ENCODE results near the gene FRMPD2.
A peak's percentile ranks its signal among the peaks of the same experiment; 100 is the strongest.
"Not testable (repeated sequence)": the region's sequence is repeated elsewhere in the genome, so short reads cannot be mapped to it uniquely, and the experiment has no call there.

FRMPD2 gene

DNA sequence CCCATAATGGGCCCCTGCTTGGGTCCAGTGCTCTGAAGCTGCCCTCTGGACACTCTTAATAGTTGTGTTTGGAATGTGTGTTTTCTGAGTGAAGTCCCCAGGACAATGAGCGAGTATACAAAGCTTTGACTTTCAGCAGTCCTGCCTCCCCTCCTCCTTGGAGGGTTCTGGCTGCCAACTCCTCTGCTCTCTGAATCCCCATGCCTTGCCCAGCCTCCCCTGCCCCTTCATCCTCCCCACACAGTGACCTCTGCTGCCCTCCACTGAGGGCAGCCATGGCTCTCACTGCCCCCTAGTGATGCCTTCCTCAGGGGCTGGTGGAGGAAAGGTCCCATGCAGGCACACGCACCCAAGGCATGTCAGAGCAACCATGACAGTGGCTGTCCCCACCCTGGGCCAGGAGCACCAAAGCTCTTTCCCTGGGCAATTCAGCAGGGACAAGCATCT is 40.9 kb downstream of the FRMPD2 start:
- no peak for DNase-seq (ENCODE audit: low spot score)

DNA sequence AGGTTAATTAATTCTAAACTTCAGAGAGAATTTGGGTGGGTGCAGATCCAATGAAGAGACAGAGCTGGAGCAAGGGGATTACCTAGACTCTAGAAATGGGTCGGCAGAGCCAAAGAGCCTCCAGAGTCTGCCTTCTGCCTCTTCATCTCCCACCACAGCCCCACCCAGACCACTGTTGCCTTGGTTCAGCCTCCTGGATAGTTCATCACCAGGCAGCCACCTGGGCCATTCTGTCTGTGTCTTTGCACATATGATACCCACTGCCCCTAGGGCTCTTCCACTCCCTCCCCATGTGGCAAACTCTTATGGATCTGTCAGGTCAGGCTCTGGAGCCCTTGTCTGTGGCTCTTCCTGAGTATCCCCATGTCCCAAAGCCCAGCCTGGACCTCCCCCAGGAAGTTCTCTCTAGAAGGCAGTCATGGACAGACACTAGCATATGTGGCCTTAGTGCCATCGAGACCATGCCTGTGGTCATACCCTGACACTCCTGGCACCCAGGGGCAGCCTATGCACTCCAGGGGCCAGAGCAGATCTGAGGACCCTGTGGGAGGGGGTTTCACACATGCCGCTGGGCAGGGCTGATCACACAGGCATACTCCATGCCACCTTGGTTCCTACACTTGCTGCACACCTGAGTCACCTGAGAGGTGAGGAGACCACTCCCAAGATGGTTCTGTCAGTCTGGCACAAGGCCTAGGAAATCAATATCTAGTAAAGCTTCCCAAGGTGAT is 41.6 kb downstream of the FRMPD2 start:
- DNase-seq (ENCODE audit: low spot score) = no peak

GRCh38 chr10:48231699-48232315 is 42.7 kb downstream of the FRMPD2 start:
- DNase-seq (ENCODE audit: low spot score) = no peak

DNA sequence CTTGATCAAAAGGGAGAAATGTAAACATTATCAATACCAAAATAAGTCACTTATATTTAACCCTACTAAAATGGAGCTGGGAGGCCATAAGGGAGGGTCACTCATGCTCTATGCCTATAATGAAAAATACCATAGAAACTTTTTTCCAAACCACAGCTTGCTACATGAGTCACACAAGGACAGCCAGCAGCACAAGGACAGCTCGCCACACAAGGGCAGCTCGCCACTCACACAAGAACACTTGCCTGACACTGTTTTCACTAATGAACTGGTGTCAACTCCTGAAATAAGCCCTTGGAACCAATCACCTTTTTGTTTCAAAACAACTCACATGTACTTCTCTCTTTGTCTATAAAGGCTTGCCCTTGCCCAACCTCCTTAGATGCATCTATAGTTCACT is 43.3 kb downstream of the FRMPD2 start:
- DNase-seq (ENCODE audit: low spot score) = no peak

DNA sequence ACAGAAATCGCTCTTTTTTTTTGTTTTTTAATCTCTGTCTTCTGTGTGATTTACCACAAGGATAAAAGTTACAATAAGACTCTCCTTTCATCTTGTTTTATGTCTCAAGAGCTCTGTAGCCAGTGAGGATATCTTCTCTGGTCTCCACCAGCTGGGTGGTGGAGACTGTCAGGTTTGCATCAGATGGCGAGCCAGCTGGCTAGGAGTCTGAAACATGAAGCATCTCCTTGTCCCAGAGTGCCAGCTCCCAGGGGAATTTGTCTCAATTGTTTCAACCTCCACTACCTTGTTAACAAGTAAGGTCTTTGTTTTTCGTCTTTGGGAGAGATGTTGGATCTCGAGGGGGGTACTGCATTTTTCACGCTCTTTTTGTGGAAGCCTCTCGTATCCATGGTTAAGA is 47.3 kb downstream of the FRMPD2 start:
- DNase-seq (ENCODE audit: low spot score) = no peak

GRCh38 chr10:48224979-48225560 is 49.4 kb downstream of the FRMPD2 start:
- DNase-seq (ENCODE audit: low spot score) = no peak

- DNase-seq (ENCODE audit: low spot score) = no peak
Measured at GRCh38 chr10:48224296-48224695, 50.2 kb downstream of the FRMPD2 start.

DNA sequence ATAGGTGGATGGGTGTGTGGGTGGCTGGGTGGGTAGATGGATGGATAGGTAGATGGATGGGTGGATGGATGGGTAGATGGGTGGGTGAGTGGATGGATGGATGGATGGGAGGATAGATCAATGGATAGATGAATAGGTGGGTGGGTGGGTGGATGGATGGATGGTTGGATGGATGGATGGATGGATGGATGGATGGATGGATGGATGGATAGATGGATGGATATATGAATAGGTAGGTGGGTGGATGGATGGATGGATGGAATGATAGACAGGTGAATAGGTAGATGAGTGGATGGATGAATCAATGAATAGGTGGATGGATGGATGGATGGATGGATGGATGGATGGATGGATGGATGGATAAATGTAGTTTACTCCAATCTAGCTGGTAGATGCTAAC is 52.7 kb downstream of the FRMPD2 start:
- no peak for DNase-seq (ENCODE audit: low spot score)

DNA sequence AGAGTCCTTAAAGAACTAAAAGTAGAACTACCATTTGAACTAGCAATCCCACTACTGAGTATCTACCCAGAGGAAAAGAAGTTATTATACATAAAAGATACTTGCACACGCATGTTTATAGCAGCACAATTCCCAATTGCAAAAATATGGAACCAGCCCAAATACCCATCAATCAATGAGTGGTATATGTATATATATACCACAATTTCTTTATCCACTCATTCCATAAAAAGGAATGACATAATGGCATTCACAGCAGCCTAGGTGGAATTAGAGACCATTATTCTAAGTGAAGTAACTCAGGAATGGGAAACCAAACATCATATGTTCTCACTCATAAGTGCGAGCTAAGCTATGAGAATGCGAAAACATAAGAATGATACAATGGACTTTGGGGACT is 53.5 kb downstream of the FRMPD2 start:
- not testable (repeated sequence) for DNase-seq (ENCODE audit: low spot score)

DNA sequence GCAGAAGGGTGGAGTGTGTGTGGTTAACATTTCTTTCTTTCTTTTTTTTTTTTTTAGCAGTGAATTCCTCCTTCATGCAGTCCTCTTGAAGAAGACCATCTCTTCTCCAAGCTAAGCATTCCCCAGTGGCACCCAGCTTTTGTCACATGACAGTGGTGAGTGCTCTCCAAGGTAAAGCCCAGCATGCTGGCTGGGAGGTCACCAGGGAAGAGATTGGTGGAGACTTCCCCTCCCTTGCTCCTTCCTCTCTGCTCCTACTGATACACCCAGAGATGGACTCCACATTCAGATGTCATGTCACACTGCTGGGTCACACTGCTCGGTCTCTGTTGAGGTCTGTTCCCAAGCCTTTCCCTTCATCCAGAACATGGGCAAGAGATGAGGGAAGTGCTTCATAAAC is 55.3 kb downstream of the FRMPD2 start:
- DNase-seq (ENCODE audit: low spot score) = no peak

- no peak for DNase-seq (ENCODE audit: low spot score)
Measured at GRCh38 chr10:48216744-48217143, 57.8 kb downstream of the FRMPD2 start.

DNA sequence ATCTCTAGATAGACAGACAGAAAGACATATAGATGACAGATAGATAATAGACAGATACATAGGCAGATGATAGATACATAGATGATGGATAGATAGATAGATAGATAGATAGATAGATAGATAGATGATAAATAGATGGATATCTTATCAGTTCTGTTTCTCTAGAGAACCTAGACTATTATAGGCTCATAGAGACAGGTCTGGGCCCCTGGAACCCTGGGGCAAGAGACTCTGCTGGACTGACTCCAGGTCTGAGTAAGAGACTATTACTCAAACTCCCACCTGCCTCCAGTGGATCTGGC is 58.3 kb downstream of the FRMPD2 start:
- DNase-seq (ENCODE audit: low spot score) = no peak

DNA sequence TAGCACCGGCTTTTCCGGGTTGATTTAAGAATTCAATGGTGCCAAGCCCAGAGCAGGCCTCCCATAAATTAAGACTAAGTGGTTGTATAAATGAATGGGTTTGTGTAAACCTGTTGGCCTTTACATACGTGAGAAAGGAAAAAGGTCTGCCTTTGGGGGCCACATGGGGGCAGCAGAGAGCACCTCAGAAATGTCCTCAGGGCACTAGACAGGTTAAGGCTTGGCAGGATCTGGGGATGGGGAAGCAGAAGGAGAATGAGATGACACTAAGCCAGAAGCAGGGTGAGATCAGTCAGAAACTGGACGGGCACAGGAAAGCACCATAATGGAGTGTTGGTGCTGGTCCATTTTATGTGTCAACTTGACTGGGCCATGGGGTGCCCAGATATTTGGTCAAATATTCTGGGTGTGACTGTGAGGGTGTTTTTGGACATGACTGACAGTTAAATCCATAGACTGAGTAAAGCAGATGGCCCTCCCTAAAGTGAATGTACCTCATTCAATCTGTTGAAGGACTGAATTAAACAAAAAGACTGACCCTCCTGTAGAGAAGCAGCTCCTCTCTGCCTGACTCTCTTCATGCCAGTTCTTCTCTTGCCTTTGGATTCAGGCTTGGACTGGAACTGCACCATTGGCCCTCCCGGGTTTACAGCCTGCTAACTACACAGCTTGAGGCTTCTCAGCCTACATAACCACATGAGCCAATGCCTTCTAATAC is 58.9 kb downstream of the FRMPD2 start:
- no peak for DNase-seq (ENCODE audit: low spot score)

DNA sequence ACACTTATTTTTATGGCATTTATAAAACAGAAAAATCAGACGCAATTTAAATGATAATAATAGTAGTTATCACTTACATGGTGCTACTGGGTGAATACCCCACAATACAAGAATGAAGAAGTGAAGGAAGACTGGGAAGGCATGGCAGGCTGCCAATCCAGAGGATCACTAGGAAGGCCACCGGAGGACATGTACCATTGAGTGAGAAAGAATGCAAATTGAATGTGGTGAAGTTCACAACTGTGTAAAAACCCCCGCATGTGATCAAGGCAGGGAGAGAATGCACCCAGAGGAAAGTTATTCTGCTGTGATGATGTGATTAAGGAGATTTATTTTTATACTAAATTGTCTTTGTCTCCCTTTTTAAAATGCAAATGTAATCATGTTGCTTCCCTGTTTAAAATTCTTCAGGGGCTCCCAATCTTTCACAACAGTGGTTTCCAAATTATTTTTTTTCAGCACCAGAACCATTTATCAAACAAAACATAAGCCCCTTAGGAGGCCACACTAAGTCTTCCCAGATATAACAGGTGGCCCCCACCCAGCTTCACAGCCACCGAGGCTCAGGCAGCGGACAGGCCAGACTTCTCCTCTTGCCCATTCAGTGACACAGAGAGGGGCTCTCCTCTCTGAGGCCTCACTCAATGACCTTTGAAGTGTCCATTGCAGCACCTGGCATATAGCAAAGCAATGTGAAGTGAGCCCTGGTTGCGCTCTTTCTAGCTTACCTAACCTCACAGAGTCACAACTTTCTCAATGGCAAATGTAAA is 59.6 kb downstream of the FRMPD2 start:
- no peak for DNase-seq (ENCODE audit: low spot score)

DNA sequence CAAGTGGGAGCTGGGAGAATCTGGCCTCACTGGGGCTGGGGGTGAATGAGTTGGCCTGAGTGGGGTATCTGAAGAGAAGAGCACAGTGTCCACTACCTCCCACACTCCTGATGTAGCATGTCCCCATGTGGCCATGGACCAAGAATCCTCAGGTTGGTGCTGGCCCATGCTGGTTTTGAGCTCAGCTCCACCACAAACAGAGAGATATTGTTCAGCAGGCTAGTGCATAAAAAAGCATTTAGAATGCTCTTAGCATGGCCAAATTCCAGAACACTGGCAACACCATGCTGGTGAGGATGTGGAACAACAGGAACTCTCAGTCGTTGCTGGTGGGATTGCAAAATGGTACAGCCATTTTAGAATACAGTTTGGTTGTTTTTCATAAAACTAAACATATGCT is 61.4 kb downstream of the FRMPD2 start:
- peak; percentile 16 for DNase-seq (ENCODE audit: low spot score)

DNA sequence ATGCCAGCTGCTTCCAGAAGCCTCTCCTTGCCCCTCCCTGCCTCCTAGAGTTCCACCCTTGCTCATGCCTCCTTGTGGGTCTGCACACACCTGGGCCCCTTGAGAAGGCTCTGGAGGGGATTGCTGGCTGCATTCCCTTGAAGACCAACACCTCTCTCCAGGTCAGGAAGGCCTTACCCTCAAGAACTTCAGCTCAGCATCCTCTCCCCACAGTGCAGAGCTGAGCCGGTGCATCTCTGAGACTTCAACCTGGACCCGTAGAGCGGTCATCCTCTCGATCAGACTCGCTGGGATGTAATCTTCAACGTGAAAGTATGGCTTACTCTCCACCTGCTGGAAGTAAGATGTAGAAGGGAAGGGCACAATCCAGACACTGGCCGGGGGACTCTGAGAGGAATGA is 62.7 kb downstream of the FRMPD2 start:
- no peak for DNase-seq (ENCODE audit: low spot score)

GRCh38 chr10:48210966-48211365 is 63.5 kb downstream of the FRMPD2 start:
- DNase-seq (ENCODE audit: low spot score) = no peak

- DNase-seq (ENCODE audit: low spot score) = no peak
Measured at GRCh38 chr10:48210391-48210790, 64.1 kb downstream of the FRMPD2 start.

GRCh38 chr10:48209241-48209640 is 65.3 kb downstream of the FRMPD2 start:
- DNase-seq (ENCODE audit: low spot score) = no peak

DNA sequence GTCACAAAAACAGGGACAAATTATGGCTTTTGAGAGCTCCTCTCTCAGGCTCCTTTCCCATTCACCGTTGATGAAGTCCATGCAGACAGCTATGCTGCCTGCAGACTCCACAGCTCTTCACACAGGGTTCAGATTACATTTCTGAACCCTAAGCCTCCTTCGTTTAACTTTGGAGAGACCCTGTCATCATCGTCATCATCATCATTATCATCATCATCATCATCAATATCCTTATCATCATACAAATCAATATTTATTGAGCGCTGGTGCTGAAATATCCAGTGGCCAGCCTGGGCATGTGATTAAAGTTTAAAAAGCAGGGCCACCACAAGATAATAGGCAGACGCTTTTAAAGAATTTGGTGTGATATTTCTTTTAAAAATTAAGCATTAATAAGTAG is 66.6 kb downstream of the FRMPD2 start:
- no peak for DNase-seq (ENCODE audit: low spot score)

GRCh38 chr10:48206482-48207250 is 67.8 kb downstream of the FRMPD2 start:
- no peak for DNase-seq (ENCODE audit: low spot score)

DNA sequence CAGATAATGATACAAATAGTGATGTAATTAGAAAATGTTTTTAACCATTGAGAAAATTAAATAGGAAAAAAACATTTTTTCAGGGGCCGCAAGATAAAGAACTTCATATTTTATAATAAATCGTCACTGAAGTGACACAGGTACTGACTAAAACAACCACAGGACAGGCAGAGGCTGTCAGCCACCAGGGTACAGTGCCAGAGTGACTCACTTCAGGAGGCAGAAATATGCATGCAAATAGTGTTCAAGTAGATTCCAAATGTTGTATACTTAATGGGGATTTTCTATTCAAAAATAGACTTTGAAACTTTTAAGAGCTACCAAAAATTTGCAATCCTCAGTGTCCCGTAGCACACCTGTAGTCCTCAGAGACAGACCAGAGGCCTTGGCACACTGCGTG is 68.6 kb downstream of the FRMPD2 start:
- no peak for DNase-seq (ENCODE audit: low spot score)

All from globus pallidus (tissue), 1 donor.